GM23338 (cell line): Measurements from ENCODE around the gene TTC16.

Experiments used
- CREB1 ChIP-seq: fragments of 250-450 bp; sonication (Bioruptor Pico); IDR thresholded peaks from 2 replicates; pipeline ENCODE4 v1.5.0; 2020; ENCODE audit warnings: low read depth, mild to moderate bottlenecking, moderate library complexity
- CTCF ChIP-seq, 2 experiments: fragments of 200-600 bp in 1 of 2; sonication (generic) in 1 of 2; conservative IDR thresholded peaks; 2 replicates each; pipeline versions ENCODE4 v1.5.1 to v1.6.1; 2016 to 2017; ENCODE audit warnings: antibody characterized with exemption in 2 of 2, low read depth in 2 of 2, mild to moderate bottlenecking in 2 of 2, moderate library complexity in 1 of 2
- ETS1 ChIP-seq: IDR thresholded peaks from 2 replicates; pipeline ENCODE4 v1.6.1; 2016; ENCODE audit warnings: antibody characterized with exemption
- EZH2 ChIP-seq: fragments of 200-600 bp; sonication (generic); IDR thresholded peaks from one replicate; pipeline ENCODE4 v1.8.0; 2017; ENCODE audit warnings: antibody characterized with exemption, mild to moderate bottlenecking, low read depth; ENCODE audit not compliant: unreplicated experiment
- EZH2phosphoT487 ChIP-seq: fragments of 200-600 bp; sonication (generic); IDR thresholded peaks from one replicate; pipeline ENCODE4 v1.8.1; 2018; ENCODE audit warnings: antibody characterized with exemption; ENCODE audit not compliant: unreplicated experiment
- JUNB ChIP-seq: IDR thresholded peaks from one replicate; pipeline ENCODE4 v1.6.1; 2016; ENCODE audit warnings: antibody characterized with exemption; ENCODE audit not compliant: unreplicated experiment
- NANOG ChIP-seq: IDR thresholded peaks from 2 replicates; pipeline ENCODE4 v1.6.1; 2016; ENCODE audit warnings: antibody characterized with exemption, borderline replicate concordance
- POLR2AphosphoS5 ChIP-seq: IDR thresholded peaks from 2 replicates; pipeline ENCODE4 v1.6.1; 2016; ENCODE audit warnings: antibody characterized with exemption, low read depth
- REST ChIP-seq: IDR thresholded peaks from one replicate; pipeline ENCODE4 v1.6.1; 2018; ENCODE audit warnings: antibody characterized with exemption; ENCODE audit not compliant: unreplicated experiment
- STAT1 ChIP-seq: IDR thresholded peaks from one replicate; pipeline ENCODE4 v1.6.1; 2016; ENCODE audit warnings: antibody characterized with exemption; ENCODE audit not compliant: unreplicated experiment
- ZNF114 ChIP-seq: fragments of 250-450 bp; sonication (Bioruptor Pico); IDR thresholded peaks from 2 replicates; pipeline ENCODE4 v1.5.0; 2020; ENCODE audit warnings: mild to moderate bottlenecking, moderate library complexity
- ZNF331 ChIP-seq: fragments of 250-450 bp; sonication (Bioruptor Pico); IDR thresholded peaks from 2 replicates; pipeline ENCODE4 v1.5.0; 2020; ENCODE audit warnings: low read depth, mild to moderate bottlenecking, moderate library complexity
- ZNF462 ChIP-seq: fragments of 250-450 bp; sonication (Bioruptor Pico); IDR thresholded peaks from 2 replicates; pipeline ENCODE4 v1.5.0; 2020; ENCODE audit warnings: mild to moderate bottlenecking, moderate library complexity

- TF ChIP-seq EZH2 (no peak), CTCF (conservative IDR thresholded peaks at IDR 0.05; ENCODE audit: low read depth in 2 of 2) (no peak), REST (no peak), POLR2AphosphoS5 (no peak), EZH2phosphoT487 (no peak), CREB1 (CRISPR knock-in tag) (no peak), ZNF114 (no peak), ZNF331 (CRISPR knock-in tag) (no peak), JUNB (no peak), ZNF462 (CRISPR knock-in tag) (no peak), NANOG (no peak), STAT1 (no peak), ETS1 (no peak)
Observed at GRCh38 chr9:127730799-127731410, 15.0 kb downstream of the TTC16 start.
